GM12864 (cell line): ENCODE data around the gene SCN8A.

ENCODE experiments used
- DNase-seq: peaks from one replicate; pipeline ENCODE4 v3.0.0-alpha.2; 2011; ENCODE audit warnings: low read depth
- H3K4me3 ChIP-seq: 2 replicates; pipeline ENCODE4 v1.5.1; 2011; ENCODE audit warnings: mild to moderate bottlenecking, low read depth, low read length, control low read depth
- TF ChIP-seq, protein P1 (sequence below): IDR thresholded peaks from 2 replicates; pipeline ENCODE4 v1.5.1; 2011; ENCODE audit warnings: low read depth, mild to moderate bottlenecking, moderate library complexity, low read length, control low read depth, inconsistent platforms; ENCODE audit errors: missing control alignments

The SCN8A gene

DNA sequence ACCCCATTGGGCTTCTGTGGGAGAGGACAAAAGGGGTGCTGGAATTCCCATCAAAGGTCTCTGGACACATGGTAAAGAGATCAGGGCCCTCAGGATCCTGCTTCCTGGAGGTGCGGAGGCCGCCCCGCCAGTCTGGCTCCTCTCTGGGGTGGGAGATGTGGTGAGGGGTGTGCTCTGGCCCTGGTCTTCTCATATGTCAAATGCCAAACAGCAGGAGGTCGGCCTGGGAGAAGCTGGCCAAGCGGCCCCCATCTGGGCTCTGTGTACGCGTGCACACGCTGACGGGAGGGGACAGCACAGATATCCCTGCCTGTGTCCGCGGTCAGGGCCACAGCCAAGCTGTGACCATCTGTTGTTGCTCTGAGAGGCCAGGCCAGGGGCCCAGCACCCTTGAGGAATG lies 243.4 kb downstream of the SCN8A start:
- H3K4me3 ChIP-seq, result no peak overlapping the region
- TF ChIP-seq, protein P1, sequence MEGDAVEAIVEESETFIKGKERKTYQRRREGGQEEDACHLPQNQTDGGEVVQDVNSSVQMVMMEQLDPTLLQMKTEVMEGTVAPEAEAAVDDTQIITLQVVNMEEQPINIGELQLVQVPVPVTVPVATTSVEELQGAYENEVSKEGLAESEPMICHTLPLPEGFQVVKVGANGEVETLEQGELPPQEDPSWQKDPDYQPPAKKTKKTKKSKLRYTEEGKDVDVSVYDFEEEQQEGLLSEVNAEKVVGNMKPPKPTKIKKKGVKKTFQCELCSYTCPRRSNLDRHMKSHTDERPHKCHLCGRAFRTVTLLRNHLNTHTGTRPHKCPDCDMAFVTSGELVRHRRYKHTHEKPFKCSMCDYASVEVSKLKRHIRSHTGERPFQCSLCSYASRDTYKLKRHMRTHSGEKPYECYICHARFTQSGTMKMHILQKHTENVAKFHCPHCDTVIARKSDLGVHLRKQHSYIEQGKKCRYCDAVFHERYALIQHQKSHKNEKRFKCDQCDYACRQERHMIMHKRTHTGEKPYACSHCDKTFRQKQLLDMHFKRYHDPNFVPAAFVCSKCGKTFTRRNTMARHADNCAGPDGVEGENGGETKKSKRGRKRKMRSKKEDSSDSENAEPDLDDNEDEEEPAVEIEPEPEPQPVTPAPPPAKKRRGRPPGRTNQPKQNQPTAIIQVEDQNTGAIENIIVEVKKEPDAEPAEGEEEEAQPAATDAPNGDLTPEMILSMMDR, result no peak
- no peak for DNase-seq

DNA sequence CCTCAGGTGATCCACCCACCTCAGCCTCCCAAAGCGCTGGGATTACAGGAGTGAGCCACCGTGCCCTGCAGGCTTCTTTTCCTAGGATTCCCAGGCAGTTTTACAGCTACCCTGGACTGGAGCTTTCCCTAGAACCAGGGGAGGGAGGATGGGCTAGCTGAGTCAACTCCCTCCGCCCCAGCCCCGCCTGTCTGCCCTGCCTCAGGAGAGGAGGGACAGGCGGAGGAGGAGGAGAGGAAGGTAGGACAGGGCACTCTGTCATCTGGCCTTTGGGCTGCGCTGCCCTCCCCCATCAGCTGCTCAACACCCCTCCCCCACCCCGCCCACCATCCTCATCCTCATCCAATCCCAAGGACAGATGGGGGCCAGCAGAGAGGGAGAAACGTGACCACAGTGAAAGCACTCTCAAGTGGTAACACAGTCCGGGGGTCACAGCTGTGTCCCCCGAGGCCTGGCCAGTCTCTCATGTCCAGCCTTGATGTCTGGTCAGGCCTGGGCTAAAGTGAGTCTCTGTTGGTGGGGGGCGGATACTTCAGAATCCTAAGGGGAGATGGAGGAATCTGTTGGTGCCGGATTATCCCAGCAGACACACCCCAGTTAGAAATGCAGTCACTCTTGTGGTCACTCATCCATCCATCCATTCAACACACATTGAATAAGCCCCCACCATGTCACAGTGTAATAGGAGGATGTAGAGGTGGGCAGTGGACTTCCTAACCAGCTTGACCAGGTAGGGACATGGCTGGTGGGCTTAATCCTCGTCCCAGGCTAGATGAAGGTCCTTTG lies 245.2 kb downstream of the SCN8A start:
- TF ChIP-seq, protein P1, result no peak
- H3K4me3 ChIP-seq, result no peak overlapping the region
- no peak for DNase-seq

DNA sequence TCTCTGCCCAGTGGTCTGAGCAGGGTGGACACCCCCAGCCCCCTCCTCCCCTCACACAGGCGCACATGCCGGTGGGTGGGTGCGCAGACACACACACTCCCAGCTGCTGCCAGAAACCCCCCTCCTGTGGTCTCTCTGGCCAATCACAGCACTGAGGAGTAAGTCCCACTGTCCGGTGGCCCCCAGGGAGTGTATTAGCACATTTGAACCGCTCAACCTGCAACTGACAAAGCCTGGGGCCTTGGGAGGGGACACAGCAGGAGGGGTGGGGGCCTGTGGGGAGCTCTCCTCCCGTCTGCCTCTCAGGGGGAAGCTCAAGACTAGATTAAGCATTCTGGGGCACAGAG lies 245.8 kb downstream of the SCN8A start:
- DNase-seq, result no peak
- no peak overlapping the region for H3K4me3 ChIP-seq
- TF ChIP-seq, protein P1, result no peak

DNA sequence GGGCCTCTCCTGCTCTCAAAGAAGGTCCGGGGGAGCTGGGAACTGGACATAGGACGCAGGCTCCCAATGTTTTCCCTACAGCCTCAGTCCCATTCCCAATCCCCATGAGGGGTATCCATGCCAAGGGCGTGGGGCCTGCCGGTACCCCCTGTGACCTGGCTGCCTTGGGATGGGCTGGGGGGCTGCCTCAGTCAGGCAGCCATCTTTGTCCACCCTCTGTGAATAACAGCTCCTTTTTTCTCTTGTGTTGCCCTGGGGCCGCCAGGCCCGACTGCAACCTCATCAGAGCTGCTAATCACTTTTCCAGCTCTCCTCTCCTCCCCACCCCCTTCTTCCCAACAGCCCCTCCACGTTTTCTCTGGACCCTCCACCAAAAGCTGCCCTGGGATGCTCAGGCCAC lies 246.3 kb downstream of the SCN8A start:
- TF ChIP-seq, protein P1, result no peak

DNA sequence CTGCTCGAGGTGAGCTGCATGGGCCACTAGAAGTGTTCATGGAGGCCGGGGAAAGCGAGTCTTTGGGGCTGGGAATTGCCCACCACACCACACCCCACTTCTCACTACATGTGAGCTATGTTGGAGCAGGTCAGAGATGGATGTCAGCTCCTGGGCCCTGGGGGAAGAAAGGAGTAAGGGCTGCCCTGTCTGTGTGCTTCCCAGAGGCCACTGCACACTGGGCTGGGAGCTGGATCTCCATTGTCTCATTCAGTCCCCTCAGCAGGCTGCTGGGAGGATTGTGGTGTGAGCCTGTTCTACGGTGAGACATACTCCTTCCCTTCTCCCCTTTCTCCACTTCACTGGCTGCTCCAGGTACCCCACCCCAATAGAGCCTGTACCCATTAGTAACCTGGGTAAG lies 247.0 kb downstream of the SCN8A start:
- H3K4me3 ChIP-seq, result no peak overlapping the region
- TF ChIP-seq, protein P1, result no peak
- DNase-seq, result no peak

More for the DNA sequence above, 246.3 kb downstream of the SCN8A start:
- H3K4me3 ChIP-seq, result no peak overlapping the region
- DNase-seq, result no peak

DNA sequence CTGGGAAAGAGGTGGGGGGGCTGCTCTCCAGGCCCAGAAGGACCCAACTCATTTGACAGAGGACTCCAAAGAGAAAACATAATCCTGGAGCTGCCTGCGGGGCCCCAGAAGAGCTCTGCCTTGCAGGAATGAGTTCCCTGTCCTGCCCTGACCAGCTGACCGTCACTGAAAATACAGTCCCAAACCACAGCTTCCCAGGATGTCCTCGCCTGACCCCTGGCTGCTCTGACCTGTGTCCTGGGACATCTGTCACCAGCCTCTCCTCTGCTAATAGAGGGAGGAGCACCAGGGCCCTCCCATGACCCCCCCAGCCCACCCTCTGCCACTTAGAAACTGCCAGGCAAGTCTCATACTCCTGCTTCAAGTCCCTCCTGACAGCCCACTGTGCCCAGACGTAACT lies 247.7 kb downstream of the SCN8A start:
- TF ChIP-seq, protein P1, result no peak
- DNase-seq, result no peak
- H3K4me3 ChIP-seq, result no peak overlapping the region
